GM23248 (cell line): ENCODE results near the gene CNTN4. TPM values are rescaled to one million over a fixed set of nuclear protein-coding genes. Genes with fewer than 3 reads are reported as not detected.

Source experiments
- DNase-seq: peaks from one replicate; pipeline ENCODE4 v3.0.0-alpha.2; 2015
- H2AFZ ChIP-seq: fragments of 200-600 bp; sonication (generic); 2 replicates; pipeline ENCODE4 v1.6.1; 2016; ENCODE audit warnings: antibody characterized with exemption
- H3F3A ChIP-seq: fragments of 200-600 bp; sonication (generic); 2 replicates; pipeline ENCODE4 v1.6.1; 2016; ENCODE audit warnings: mild to moderate bottlenecking, antibody characterized with exemption, mixed run types; ENCODE audit not compliant: insufficient read depth
- H3K27ac ChIP-seq: fragments of 200-600 bp; sonication (generic); 2 replicates; pipeline ENCODE4 v1.5.1; 2016; ENCODE audit warnings: mild to moderate bottlenecking
- H3K27me3 ChIP-seq: fragments of 200-600 bp; sonication (generic); replicated peaks from 2 replicates; pipeline ENCODE4 v1.6.1; 2016; ENCODE audit warnings: mild to moderate bottlenecking; ENCODE audit not compliant: insufficient read depth
- H3K36me3 ChIP-seq: fragments of 200-600 bp; sonication (generic); 2 replicates; pipeline ENCODE4 v1.6.1; 2016; ENCODE audit warnings: low read depth, mild to moderate bottlenecking
- H3K4me1 ChIP-seq: fragments of 200-600 bp; sonication (generic); 2 replicates; pipeline ENCODE4 v1.6.1; 2016; ENCODE audit warnings: mild to moderate bottlenecking; ENCODE audit not compliant: insufficient read depth
- H3K4me2 ChIP-seq: fragments of 200-600 bp; sonication (generic); one replicate; pipeline ENCODE4 v1.6.1; 2016; ENCODE audit warnings: mild to moderate bottlenecking; ENCODE audit not compliant: unreplicated experiment
- H3K4me3 ChIP-seq: fragments of 200-600 bp; sonication (generic); 2 replicates; pipeline ENCODE4 v1.5.1; 2016; ENCODE audit warnings: mild to moderate bottlenecking
- H3K79me2 ChIP-seq: fragments of 200-600 bp; sonication (generic); 2 replicates; pipeline ENCODE4 v1.6.1; 2016; ENCODE audit warnings: mild to moderate bottlenecking; ENCODE audit not compliant: insufficient read depth
- H3K9ac ChIP-seq: fragments of 200-600 bp; sonication (generic); 2 replicates; pipeline ENCODE4 v1.6.1; 2016; ENCODE audit warnings: mild to moderate bottlenecking
- H3K9me2 ChIP-seq: fragments of 200-600 bp; sonication (generic); 2 replicates; pipeline ENCODE4 v1.6.1; 2016; ENCODE audit warnings: mixed run types, mild to moderate bottlenecking, moderate library complexity; ENCODE audit not compliant: insufficient read depth
- H3K9me3 ChIP-seq: fragments of 200-600 bp; sonication (generic); one replicate; pipeline ENCODE4 v1.6.1; 2017; ENCODE audit warnings: low read depth
- H4K20me1 ChIP-seq: fragments of 200-600 bp; sonication (generic); 2 replicates; pipeline ENCODE4 v1.6.0; 2016; ENCODE audit not compliant: insufficient read depth
- EZH2 ChIP-seq: fragments of 200-600 bp; sonication (generic); IDR thresholded peaks from 2 replicates; pipeline ENCODE4 v1.6.1; 2018; ENCODE audit warnings: antibody characterized with exemption, mild to moderate bottlenecking; ENCODE audit not compliant: insufficient read depth, poor library complexity, severe bottlenecking
- EZH2phosphoT487 ChIP-seq: fragments of 200-600 bp; sonication (generic); IDR thresholded peaks from 2 replicates; pipeline ENCODE4 v1.6.1; 2018; ENCODE audit warnings: antibody characterized with exemption, moderate library complexity, mild to moderate bottlenecking, low read depth; ENCODE audit not compliant: insufficient read depth
- WGBS, 2 experiments: methylation state at CpG; one replicate each; pipeline ENCODE4 v1.1.6; 2015 to 2017; ENCODE audit warnings: low lambda C conversion rate in 2 of 2, low coverage in 1 of 2; ENCODE audit errors: missing lambda C conversion rate in 2 of 2; 5-methylcytosine and 5-hydroxymethylcytosine counted together
- in situ Hi-C: fragments of 300-500 bp; cut with MboI; formaldehyde crosslinking; loops from 2 replicates; pipeline ENCODE4 v1.15.0; 2020
- polyA plus RNA-seq: library from polyadenylated mRNA; unstranded; fragments of >200 nt; fragmentation: Nextera tagmentation; extraction: Ambion mirVana; gene quantifications from 2 replicates; pipeline ENCODE4 v1.2.1, GENCODE V29; 2016
- total RNA-seq: library from RNA; depleted of rRNA; stranded (reverse); fragments of >200 nt; shearing (Covaris generic); gene quantifications from 2 replicates; pipeline ENCODE4 v1.2.3, GENCODE V29; 2014

CNTN4 gene
- total and polyA plus RNA-seq, 2 experiments from 2014 or later, result not detected

GRCh38 chr3:2978977-2979732 lies 880.5 kb downstream of the CNTN4 start:
- H3F3A ChIP-seq, result no peaks in the 10 kb centered on the region

GRCh38 chr3:2984005-2984830 lies 885.6 kb downstream of the CNTN4 start:
- Histone ChIP-seq H3K4me2 (no peak overlapping the region), H4K20me1 (no peaks in the 10 kb centered on the region), H3K9me3 (no peaks in the 10 kb centered on the region), H3K9me2 (no peaks in the 10 kb centered on the region), H3K27ac (no peak overlapping the region), H3K79me2 (no peaks in the 10 kb centered on the region), H3K4me3 (no peak overlapping the region), H3K27me3 (no peaks in the 10 kb centered on the region), H3K36me3 (no peaks in the 10 kb centered on the region), H3F3A (no peaks in the 10 kb centered on the region), H3K4me1 (no peaks in the 10 kb centered on the region), H2AFZ (no peak overlapping the region), H3K9ac (no peak overlapping the region)
- in situ Hi-C loops, result no loop called here
- no peak for TF ChIP-seq EZH2
- no peak for TF ChIP-seq EZH2phosphoT487
- no peak for DNase-seq
- 22 to 23% methylated on average over 7 of the region's 7 CpGs for WGBS, 2 experiments

More at GRCh38 chr3:2978977-2979732, 880.5 kb downstream of the CNTN4 start:
- Histone ChIP-seq H3K9me3 (no peaks in the 10 kb centered on the region), H2AFZ (no peak overlapping the region), H3K27me3 (no peaks in the 10 kb centered on the region), H3K9me2 (no peaks in the 10 kb centered on the region), H3K9ac (no peak overlapping the region), H3K4me1 (no peaks in the 10 kb centered on the region), H4K20me1 (no peaks in the 10 kb centered on the region), H3K27ac (no peak overlapping the region), H3K4me2 (no peak overlapping the region), H3K79me2 (no peaks in the 10 kb centered on the region), H3K36me3 (no peaks in the 10 kb centered on the region), H3K4me3 (no peak overlapping the region)
- WGBS, 2 experiments, result 21 to 23% methylated on average over 9 of the region's 9 CpGs
- TF ChIP-seq EZH2phosphoT487, result no peak
- no peak for TF ChIP-seq EZH2
- in situ Hi-C loops, result no loop called here
- DNase-seq, result no peak

DNA sequence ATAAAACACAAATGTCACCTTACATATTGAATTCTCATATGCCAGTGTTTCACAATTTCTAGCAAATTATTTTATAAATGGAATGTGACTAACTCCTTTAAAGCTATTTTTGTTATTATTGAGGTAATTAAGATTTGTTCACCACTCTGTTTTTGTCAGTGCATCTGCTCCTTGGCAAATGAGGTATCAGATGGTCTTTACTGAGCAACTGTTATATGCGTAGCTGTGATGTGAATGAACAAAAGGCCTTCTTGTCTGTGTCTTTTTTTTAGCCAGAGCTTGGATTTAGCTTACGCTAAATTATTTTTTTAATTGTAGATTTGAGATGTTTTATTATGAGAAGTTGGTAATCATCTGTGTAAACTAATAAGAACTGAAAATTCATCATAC lies 886.2 kb downstream of the CNTN4 start:
- H3K4me3 ChIP-seq, result no peak overlapping the region
- H2AFZ ChIP-seq, result no peak overlapping the region
- no peaks in the 10 kb centered on the region for H3K79me2 ChIP-seq
- H3K4me1 ChIP-seq, result no peaks in the 10 kb centered on the region
- H3K36me3 ChIP-seq, result no peaks in the 10 kb centered on the region
- H3K4me2 ChIP-seq, result no peak overlapping the region
- 56 to 58% methylated on average over 2 of the region's 2 CpGs for WGBS, 2 experiments
- no peak overlapping the region for H3K27ac ChIP-seq
- no peaks in the 10 kb centered on the region for H3K27me3 ChIP-seq
- no peaks in the 10 kb centered on the region for H3K9me3 ChIP-seq
- no peaks in the 10 kb centered on the region for H4K20me1 ChIP-seq
- no peaks in the 10 kb centered on the region for H3K9me2 ChIP-seq
- H3F3A ChIP-seq, result no peaks in the 10 kb centered on the region
- TF ChIP-seq EZH2phosphoT487 (no peak), EZH2 (no peak)
- H3K9ac ChIP-seq, result no peak overlapping the region
- DNase-seq, result no peak
- in situ Hi-C loops, result no loop called here

DNA sequence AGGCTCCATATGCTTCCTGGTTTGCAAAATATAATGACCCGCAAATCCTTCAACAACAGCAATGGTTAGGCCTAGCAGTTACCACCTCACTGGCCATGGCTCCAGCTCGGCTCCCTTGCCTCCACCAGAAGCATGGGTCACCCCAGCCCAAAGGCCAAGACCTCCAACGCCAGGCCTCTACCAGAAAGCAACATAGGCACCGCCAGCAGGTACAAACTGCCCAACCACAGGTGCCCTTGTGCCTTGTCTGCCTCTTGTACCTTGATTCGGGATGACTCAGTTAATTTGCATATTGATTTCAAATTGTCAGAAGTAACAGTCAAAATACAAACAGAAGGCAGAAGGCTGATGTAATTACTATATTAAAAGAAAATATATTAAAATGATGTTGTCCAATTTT lies 886.8 kb downstream of the CNTN4 start:
- 29 to 32% methylated on average over 5 of the region's 5 CpGs for WGBS, 2 experiments
- Histone ChIP-seq H3K4me3 (no peak overlapping the region), H4K20me1 (no peaks in the 10 kb centered on the region), H3K4me1 (no peaks in the 10 kb centered on the region), H3K4me2 (no peak overlapping the region), H3K9me2 (no peaks in the 10 kb centered on the region), H3K9me3 (no peaks in the 10 kb centered on the region), H3K79me2 (no peaks in the 10 kb centered on the region), H3K9ac (no peak overlapping the region), H3K27me3 (no peaks in the 10 kb centered on the region), H3F3A (no peaks in the 10 kb centered on the region), H3K27ac (no peak overlapping the region), H3K36me3 (no peaks in the 10 kb centered on the region), H2AFZ (no peak overlapping the region)
- DNase-seq, result no peak
- in situ Hi-C loops, result no loop called here
- TF ChIP-seq EZH2phosphoT487 (no peak), EZH2 (no peak)
